GM21423 (cell line): ENCODE data around the gene MC1R.
"Not testable (repeated sequence)": the region's sequence is repeated elsewhere in the genome, so short reads cannot be mapped to it uniquely, and the experiment has no call there.

Experiments
- ATAC-seq: cut with Tn5 transposase; IDR thresholded peaks from one replicate; pipeline ENCODE4 v1.9.1; 2021; ENCODE audit warnings: mild to moderate bottlenecking, moderate library complexity; ENCODE audit not compliant: unreplicated experiment

The MC1R gene

DNA sequence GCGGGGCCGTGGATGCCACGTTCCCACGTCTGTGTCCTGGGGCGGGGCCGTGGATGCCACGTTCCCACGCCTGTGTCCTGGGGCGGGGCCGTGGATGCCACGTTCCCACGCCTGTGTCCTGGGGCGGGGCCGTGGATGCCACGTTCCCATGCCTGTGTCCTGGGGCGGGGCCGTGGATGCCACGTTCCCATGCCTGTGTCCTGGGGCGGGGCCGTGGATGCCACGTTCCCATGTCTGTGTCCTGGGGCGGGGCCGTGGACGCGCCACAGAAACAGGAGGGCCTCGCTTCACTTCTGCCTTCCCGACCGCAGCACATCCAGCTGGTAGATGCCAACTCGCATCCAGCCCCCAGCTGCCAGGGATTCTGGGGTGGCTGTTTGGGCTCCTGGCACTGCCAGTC lies 15.4 kb downstream of the MC1R start:
- ATAC-seq: not testable (repeated sequence)

DNA sequence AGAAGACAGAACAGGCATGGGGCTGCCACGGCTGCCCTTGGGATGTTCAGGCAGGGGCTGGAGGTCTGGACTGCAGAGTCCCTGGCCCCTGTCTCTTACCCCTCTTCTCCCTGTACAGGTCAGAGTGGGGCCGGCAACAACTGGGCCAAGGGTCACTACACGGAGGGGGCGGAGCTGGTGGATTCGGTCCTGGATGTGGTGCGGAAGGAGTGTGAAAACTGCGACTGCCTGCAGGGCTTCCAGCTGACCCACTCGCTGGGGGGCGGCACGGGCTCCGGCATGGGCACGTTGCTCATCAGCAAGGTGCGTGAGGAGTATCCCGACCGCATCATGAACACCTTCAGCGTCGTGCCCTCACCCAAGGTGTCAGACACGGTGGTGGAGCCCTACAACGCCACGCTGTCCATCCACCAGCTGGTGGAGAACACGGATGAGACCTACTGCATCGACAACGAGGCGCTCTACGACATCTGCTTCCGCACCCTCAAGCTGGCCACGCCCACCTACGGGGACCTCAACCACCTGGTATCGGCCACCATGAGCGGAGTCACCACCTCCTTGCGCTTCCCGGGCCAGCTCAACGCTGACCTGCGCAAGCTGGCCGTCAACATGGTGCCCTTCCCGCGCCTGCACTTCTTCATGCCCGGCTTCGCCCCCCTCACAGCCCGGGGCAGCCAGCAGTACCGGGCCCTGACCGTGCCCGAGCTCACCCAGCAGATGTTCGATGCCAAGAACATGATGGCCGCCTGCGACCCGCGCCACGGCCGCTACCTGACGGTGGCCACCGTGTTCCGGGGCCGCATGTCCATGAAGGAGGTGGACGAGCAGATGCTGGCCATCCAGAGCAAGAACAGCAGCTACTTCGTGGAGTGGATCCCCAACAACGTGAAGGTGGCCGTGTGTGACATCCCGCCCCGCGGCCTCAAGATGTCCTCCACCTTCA lies 16.2 kb downstream of the MC1R start:
- ATAC-seq: no peak

DNA sequence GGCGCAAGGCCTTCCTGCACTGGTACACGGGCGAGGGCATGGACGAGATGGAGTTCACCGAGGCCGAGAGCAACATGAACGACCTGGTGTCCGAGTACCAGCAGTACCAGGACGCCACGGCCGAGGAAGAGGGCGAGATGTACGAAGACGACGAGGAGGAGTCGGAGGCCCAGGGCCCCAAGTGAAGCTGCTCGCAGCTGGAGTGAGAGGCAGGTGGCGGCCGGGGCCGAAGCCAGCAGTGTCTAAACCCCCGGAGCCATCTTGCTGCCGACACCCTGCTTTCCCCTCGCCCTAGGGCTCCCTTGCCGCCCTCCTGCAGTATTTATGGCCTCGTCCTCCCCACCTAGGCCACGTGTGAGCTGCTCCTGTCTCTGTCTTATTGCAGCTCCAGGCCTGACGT lies 17.0 kb downstream of the MC1R start:
- not testable (repeated sequence) for ATAC-seq

DNA sequence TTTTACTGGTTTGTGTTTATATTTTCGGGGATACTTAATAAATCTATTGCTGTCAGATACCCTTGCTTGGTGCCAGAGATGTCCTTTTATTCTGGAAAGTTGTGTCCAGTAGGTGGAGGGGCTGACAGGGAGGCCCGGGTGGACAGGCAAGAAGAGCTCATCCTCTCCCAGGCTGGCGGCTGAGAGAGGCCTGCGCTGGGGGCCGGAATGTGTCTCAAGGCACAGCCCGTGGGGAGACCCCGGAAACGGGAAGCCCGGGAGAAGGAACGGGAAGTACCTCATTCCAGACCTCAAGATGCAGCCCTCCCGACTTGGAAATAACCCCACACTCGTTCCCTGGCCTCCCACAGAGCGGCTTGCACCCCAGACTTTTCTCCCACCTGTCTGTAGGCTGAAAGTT lies 17.4 kb downstream of the MC1R start:
- no peak for ATAC-seq

DNA sequence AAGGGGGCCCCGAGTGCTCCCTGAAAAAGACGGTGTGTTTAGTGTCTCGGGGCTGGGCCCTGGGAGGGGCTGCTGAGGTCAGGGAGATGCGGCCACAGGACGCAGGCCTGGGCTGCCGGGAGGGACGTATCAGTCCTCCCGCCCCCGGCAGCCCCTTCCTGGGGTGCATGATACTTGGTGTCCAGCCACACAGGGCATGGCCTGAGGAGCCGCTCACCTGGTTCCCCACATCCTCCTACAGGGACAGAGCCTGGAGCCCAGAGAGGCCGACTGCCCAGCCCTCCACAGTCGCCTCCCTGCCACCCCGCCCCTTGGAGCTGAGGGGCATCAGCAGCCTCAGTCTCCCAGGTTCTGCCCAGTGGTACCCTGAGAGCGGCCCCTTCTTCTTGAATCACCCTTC lies 17.8 kb downstream of the MC1R start:
- ATAC-seq: no peak

DNA sequence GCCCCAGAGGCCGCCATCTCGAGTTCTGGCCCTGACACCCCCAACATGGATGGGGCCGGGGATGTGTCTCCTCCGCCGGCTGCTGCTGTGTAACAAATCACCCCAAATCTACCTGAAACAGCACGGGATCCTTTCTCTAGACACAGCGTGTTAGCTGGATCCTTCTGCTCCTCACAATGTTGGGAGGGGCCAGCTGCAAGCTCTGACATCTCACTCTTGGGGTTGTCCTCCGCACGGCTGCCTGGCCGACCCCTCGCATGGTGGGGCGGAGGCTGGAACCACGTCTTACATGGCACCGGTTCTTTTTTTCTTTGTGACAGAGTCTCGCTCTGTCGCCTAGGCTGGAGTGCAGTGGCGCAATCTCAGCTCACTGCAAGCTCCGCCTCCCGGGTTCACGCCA lies 18.3 kb downstream of the MC1R start:
- no peak for ATAC-seq

DNA sequence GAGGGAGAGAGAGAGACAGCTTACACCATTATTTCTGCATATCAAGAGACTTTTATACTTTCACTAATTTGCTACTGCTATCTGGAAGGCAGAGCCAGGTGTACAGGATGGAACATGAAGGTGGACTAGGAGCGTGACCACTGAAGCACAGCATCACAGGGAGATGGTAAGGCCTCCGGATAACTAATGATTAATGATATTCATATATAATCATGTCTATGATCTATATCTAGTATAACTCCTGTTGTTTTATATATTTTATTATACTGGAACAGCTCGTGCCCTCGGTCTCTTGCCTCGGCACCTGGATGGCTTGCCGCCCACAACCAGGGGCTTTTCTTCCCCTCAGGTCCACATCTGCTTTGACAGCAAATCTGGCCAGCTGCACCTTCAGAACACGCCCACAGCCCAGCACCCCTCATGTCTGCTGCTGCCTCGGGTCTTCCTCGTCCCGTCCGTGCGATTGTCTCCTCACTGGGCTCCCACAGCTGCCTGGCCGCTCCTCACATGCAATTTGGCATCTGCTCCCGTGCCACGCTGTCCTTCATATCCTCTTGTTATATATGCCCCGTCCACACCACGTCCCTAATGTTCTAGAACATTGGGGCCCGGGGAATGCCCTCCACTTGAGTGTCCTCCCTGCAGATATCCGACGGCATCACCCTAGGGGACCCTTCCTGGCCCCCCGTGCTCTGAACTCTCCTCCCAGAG lies 19.7 kb downstream of the MC1R start:
- no peak for ATAC-seq

DNA sequence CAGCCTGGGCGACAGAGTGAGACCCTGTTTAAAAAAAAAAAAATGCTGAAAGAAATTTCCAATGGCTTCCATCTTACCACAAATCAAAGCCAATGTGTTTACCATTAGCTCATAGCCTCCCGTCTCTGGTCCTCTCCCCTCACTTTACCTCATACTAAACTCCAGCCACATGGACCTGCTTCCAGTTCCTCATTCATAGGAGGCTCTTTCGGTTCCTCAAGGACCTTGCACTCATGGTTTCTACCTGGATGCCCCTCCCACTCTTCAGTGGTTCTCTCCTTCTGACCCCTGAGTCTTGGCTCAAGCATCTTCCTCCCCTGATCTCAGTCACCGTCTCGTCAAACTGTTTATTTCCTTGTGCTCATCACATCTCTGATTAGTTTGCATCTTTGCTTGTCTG lies 26.1 kb downstream of the MC1R start:
- no peak for ATAC-seq

DNA sequence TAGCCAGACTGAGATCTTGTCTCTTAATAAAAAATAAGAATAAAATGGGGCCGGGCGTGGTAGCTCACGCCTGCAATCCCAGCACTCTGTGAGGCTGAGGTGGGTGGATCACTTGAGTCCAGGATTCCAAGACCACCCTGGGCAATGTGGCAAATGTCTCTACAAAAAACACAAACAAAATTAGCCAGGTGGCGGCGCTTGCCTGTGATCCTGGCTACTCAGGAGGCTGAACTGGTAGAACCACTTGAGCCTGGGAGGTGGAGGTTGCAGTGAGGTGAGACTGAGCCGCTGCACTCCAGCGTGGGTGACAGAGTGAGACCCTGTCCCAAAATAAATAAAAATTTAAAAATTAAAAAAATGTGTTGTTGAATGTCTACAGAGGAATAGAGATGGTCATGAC lies 27.0 kb downstream of the MC1R start:
- no peak for ATAC-seq

DNA sequence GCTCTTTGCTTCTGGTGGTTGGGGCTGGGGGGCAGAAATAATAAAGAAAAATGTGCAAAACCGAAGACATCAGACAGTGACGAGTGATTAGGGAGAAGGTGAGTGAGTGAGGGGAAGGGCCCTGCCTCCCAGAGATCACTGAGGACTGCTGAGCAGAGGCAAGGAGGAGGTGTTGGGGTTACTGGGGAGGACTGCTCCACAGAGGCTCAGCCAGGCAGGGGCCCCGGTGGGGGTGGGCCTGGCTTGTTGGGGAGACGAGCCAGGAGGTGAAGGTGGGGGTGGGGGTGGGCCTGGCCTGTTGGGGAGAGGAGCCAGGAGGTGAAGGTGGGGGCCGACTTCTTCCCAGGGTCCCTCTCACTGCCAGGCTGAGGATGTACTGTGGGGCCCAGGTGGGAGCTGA lies 27.9 kb downstream of the MC1R start:
- no peak for ATAC-seq

DNA sequence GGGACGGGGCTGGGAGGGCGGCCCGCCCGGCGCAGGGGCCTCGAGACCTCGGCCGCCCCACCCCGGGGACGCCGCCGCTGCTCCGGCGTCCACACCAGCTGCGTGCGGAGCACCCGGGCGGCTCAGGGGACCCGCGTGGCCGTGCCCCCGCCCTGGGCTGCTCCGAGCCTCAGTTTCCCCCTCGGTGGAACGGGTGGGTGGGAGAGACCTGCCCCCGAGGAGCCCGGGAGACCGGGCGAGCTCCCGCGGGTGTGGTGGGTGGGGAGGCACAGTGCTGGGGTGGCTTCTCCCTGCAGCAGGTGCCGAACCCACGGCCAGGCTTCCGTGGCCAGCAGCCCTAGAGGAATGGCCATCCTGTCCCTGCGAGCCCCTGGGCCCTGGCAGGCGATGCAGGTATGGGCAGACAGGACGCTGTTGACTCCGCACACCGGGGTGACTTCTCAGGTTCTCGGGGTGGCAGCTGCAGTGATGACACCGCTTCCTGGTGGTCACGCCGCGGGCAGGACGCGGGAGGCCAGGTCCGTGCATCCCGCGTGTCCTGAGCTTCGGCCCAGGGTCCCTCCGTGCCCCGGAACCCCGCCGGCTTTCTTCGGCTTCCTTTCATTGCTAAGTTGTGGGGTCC lies 30.6 kb downstream of the MC1R start:
- ATAC-seq: no peak

DNA sequence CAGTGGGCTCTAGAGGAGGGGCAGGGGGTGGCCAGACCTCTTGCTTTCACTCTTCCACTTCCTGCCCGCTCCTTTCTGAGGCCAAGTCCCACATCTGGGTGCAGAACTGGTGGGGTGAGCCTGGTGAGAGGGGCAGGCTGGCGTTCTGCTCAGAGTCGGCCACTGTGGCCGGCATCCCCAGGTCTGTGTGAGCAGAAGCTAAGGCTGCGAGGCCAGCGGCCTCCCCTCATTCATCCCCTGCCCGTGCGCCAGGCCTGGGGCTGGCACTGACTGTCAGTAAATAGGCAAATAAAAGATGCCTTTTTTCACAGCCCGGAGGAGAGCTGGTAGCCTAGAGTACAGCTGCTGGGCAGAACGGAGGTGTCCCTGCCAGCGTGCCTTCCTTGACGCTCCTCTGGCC lies 31.1 kb downstream of the MC1R start:
- ATAC-seq: no peak

DNA sequence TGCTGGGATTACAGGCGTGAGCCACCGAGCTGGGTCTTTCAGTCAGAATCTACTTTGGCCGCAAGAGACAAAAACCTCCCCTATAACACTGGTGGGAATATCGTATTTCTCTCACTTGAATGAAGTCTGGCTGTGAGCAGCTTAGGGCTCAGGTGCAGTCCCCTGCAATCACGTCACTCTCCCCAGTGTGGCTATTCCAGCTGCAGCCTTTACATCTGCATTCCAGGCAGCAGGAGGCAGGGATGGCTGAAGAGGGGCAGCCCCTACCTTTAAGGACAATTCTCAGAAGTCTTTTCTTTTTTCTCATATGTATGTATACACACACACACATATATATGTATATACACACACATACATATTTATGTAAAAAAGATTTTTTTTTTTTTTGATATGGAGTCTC lies 32.8 kb downstream of the MC1R start:
- no peak for ATAC-seq

DNA sequence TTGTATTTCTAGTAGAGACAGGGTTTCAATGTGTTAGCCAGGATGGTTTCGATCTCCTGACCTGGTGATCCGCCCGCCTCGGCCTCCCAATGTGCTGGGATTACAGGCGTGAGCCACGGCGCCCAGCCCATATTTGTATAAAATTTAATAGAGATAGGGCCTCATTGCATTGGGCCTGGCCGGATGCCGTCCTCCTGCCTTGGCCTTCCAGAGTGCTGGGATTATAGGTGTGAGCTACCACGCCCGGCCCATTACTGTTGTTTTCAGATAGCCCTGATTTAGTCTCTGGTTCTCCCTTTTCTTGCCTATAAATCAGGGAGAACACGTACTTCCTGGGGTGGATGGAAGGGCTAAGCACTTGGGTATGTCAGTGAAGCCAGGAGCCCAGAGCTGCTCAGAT lies 33.4 kb downstream of the MC1R start:
- no peak for ATAC-seq

DNA sequence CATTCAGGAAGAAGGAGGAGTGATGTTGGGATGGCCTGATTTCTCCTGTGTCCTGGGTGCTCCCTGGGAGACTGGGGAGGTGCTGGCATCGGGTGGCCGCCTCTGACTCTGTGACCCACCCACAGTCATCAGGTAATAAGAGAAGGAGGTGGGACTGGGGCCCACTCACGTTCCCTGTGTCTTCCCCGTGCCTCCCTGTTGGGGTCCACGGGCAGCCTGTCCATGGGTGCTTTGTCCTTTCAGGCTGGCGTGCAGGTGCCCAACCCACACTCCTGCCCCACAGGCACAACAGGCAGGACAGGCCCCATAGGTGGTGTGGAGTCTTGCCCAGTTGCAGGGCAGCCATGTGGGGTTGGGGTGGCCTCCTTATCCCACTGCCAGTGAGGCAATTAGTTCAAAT lies 33.9 kb downstream of the MC1R start:
- no peak for ATAC-seq

DNA sequence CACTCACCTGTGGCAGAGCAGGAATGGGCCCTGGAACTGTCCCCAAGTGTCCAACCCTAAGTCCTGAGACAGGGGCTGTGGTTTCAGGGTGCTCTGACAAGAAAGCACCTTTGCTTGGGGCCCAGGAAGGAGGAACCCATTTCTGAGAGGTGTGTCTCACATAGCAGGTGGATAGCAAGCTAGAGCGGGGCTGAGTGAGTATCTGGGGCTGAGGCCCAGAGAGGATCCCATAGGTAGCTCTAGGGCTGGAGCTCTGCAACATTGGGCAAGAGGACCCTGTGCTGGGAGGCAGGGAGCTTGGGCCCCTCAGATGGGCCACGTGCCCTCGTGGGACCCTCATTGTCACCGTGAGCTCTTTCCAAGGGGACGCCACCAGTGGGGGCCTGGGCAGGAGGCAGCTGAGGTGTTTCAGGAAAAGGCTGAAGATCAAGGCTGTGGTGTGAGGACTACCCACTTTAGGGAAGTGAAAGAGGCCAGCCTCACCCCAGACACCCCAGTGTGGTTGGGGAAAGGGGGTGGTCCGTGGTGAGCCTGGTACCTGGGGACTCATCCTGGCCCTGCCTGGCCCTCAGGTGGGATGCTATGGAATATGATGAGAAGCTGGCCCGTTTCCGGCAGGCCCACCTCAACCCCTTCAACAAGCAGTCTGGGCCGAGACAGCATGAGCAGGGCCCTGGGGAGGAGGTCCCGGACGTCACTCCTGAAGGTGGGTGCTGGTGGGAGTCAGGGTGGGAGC lies 35.2 kb downstream of the MC1R start:
- peak; percentile 70 for ATAC-seq

DNA sequence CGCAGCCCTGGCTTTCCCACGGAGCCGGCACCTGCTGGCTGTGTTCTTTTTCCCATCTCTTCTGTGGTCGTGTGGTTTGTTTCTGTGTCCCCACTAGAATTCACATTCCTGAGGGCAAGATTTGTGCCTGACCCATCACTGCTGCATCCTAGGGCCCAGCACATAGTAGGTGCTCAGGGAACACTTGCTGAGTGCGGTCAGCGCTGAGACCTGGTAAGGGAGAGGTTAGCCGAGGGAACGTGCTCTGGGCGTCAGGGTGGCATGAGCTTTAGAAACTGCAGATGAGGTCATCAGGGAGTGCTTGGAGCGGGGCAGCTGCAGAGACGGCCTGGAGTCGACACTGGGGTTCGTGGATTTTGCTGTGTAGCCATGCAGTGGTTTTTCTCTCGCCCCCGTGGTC lies 35.8 kb downstream of the MC1R start:
- no peak for ATAC-seq

DNA sequence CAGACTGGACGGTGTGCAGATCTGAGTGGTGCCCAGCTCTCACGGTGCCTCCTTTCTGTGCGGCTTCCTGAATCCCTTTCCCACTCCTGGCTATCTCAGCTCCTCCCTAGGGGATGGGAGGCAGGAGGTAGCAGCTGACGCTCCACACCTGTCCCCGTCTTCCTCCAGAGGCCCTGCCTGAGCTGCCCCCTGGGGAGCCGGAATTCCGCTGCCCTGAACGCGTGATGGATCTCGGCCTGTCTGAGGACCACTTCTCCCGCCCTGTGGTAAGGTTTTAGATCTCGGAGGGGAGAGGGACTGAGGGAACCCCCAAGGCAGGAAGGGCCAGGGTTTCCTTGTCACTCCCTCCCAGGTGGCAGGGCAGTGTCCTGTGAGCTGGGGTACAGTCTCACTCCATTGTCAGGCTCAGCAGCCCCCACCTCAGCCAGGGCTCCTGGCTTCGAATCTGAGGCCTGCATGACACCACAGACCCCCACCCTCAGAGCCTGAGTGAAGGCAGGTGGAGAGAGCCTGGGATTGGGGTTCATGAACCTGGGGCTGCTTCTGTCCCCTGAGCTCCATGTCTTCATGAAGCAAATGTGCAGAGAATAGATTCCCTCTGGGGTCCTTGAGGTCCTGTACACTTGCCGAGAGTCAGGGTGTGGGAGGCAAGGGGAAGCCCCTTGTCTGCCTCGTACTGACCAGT lies 36.5 kb downstream of the MC1R start:
- no peak for ATAC-seq

DNA sequence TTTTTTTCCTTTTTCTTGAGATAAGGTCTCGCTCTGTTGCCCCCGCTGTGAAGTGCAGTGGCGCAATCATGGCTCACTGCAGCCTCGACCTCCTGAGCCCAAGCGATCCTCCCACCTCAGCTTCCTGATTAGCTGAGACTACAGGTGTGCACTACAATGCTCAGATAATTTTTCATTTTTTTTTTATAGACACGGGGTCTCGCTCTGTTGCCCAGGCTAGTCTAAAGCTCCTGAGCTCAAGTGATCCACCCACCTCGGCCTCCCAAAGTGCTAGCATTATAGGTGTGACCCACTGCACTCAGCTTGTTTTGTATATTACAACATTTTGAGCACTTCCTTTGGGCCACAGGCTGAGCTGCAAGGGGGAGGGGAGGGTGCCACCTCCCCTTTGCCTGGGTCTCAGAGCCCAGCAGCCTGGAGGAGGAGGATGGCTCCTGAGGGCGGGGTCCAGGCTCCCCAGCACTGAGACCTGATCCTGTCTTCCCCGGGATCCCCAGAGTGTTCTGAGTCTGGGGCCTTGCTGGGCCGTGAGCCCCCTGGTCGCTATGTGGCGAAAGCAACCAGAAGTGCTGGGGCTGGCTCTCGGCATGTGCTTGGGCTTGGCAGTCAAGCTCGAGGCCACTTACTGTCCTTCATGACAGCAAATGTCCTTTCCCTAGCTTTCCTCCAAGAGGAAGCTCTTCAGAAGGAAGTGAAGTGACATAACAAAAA lies 38.0 kb downstream of the MC1R start:
- no peak for ATAC-seq

DNA sequence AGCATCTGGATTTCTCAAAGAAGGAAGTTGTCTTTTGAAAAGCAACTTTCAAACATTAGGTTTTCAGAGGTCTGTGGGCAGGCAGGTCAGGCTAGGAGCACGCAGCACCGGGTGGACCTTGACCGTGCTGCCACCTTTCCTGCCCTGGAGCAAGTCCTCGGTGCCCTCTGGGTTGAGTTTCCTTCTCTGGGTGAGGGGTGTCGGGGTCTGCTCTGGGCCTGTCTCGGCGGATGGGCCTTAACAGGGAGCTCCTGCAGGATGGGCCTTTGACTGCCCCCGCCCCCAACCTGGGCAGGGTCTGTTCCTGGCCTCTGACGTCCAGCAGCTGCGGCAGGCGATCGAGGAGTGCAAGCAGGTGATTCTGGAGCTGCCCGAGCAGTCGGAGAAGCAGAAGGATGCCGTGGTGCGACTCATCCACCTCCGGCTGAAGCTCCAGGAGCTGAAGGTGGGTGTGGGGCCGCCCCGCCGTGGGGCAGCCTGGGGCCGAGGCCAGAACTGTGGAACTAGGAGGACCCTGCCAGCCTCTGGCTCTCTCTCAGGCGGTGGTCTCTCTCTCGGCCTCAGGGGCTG lies 38.6 kb downstream of the MC1R start:
- no peak for ATAC-seq
